ENCODE data around the gene UBR1.
"Not testable (repeated sequence)": the region's sequence is repeated elsewhere in the genome, so short reads cannot be mapped to it uniquely, and the experiment has no call there.

UBR1 gene

DNA sequence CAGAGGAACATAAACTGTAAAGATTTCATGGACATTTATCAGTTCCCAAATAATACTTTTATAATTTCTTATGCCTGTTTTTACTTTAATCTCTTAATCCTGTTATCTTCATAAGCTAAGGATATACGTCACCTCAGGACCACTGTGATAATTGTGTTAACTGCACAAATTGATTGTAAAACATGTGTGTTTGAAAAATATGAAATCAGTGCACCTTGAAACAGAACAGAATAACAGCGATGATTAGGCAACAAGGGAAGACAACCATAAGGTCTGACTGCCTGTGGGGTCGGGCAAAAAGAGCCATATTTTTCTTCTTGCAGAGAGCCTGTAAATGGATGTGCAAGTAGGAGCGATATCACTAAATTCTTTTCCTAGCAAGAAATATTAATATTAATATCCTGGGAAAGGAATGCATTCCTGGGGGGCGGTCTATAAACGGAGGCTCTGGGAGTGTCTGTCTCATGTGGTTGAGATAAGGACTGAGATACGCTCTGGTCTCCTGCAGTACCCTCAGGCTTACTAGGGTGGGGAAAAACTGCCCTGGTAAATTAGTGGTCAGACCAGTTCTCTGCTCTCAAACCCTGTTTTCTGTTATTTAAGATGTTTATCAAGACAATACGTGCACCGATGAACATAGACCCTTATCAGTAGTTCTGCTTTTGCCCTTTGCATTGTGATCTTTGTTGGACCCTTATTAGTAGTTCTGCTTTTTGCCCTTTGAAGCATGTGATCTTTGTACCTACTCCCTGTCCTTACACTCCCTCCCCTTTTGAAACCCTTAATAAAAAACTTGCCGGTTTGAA lies 22.5 kb upstream of the UBR1 start:
- H3K36me3 Mint-ChIP-seq (ENCODE audit: insufficient read depth); DNase-seq; H3K4me1 Mint-ChIP-seq (ENCODE audit: low read depth in 2 of 2): not testable (repeated sequence)

DNA sequence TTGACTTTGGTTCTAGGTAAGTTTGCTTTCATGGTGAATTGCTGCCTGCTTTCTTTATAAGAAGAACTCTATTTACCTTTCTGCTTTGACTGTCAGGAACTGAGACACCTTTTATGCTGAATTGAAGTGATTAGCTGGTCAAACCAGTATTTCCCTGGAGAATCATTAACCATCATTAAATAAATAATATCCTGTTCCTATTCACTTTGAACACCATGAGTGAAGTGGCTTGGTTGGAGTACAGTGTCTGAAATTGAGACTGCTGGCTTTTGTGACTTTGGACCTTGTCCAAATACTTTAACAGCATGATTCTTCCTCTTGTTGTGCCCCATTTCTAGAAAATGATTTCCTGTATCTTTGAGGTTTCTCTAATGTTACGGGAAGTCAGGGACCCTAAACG lies 21.9 kb upstream of the UBR1 start:
- ATAC-seq (replicated peaks) = no peak
- H3K27me3 Mint-ChIP-seq = peaks cover 5 to 15% of the 10 kb centered on the region in 2 donors
- no peak overlapping the region for H3K4me3 Mint-ChIP-seq
- H3K4me1 Mint-ChIP-seq (ENCODE audit: low read depth in 2 of 2) = peaks cover 7 to 8% of the 10 kb centered on the region in 2 donors
- peaks cover 9% of the 10 kb centered on the region for H3K36me3 Mint-ChIP-seq (ENCODE audit: insufficient read depth)
- H3K9me3 Mint-ChIP-seq = no peaks in the 10 kb centered on the region
- no peak overlapping the region for H3K27ac Mint-ChIP-seq
- DNase-seq = no peak

More for the DNA sequence above, 22.5 kb upstream of the UBR1 start:
- H3K27me3 Mint-ChIP-seq = peaks cover 5 to 15% of the 10 kb centered on the region in 2 donors
- not testable (repeated sequence) for H3K27ac Mint-ChIP-seq; H3K9me3 Mint-ChIP-seq; ATAC-seq (replicated peaks); H3K4me3 Mint-ChIP-seq

DNA sequence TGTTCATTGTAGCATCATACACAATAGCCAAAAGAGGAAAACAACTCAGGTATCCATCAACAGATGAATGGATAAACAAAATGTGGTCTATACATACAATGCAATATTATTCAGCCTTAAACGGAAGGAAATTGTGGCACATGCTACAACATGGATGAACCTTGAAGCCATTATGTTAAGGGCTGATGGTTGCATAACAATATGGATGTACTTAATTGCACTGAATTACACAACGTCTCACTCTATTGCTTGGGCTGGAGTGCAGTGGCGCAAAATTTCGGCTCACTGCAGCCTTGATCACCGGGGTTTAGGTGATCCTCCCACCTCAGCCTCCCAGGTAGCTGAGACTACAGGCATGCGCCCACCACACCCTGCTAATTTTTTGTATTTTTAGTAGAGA lies 20.5 kb upstream of the UBR1 start:
- Mint-ChIP-seq H3K9me3 (no peaks in the 10 kb centered on the region), H3K4me3 (no peak overlapping the region), H3K36me3 (ENCODE audit: insufficient read depth) (peaks cover 8% of the 10 kb centered on the region), H3K27ac (no peak overlapping the region), H3K4me1 (ENCODE audit: low read depth in 2 of 2) (peaks cover 10 to 11% of the 10 kb centered on the region in 2 donors), H3K27me3 (peaks cover 5 to 15% of the 10 kb centered on the region in 2 donors)
- DNase-seq (no peak), ATAC-seq (replicated peaks) (no peak)

DNA sequence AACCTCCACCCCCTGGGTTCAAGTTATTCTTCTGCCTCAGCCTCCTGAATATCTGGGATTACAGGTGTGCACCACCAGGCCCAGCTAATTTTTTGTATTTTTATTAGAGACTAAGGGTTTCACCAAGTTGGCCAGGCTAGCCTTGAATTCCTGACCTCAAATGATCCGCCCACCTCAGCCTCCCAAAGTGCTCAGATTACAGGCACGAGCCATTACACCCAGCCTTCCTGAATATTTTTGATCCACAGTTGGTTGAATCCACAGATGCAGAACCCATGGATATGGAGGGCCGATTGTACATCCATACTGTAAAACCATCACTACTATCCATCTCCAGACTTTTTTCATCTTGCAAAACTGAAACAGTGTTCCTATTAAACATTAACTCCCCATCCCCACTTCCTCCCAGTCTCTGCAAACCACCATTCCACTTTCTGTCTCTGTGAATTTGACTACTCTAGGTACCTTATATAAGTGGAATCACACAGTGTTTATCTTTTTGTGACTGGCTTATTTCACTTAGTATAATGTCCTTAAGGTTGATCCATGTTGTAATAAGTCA lies 19.3 kb upstream of the UBR1 start:
- Mint-ChIP-seq H3K27me3 (peaks cover 5 to 15% of the 10 kb centered on the region in 2 donors), H3K27ac (no peak overlapping the region), H3K36me3 (ENCODE audit: insufficient read depth) (peaks cover 6% of the 10 kb centered on the region), H3K4me3 (no peak overlapping the region), H3K4me1 (ENCODE audit: low read depth in 2 of 2) (peaks cover 10 to 11% of the 10 kb centered on the region in 2 donors), H3K9me3 (no peaks in the 10 kb centered on the region)
- DNase-seq = no peak
- no peak for ATAC-seq (replicated peaks)

DNA sequence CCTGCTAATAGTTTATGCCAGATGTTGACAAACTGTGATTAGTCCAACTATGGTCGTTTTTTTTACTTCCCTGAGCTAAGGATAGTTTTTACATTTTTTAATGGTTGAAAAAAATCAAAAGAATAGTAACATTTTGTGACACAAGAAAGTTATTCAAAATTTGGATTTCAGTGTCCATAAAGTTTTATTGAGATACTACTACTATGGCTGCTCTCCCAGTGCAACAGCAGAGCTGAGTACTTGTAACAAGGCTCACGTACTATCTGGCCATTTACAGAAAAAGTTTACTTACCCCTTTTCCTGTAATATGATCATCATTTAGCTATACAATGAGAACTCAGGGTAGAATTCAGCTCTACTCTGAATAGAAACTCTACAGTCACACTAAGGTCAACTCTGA lies 16.0 kb upstream of the UBR1 start:
- ATAC-seq (replicated peaks) (no peak), DNase-seq (no peak)
- Mint-ChIP-seq H3K27ac (no peak overlapping the region), H3K9me3 (no peaks in the 10 kb centered on the region), H3K27me3 (peaks cover 0 to 4% of the 10 kb centered on the region in 2 donors), H3K36me3 (ENCODE audit: insufficient read depth) (peaks cover 6% of the 10 kb centered on the region), H3K4me3 (peak overlapping the region; percentile 90 to 93), H3K4me1 (ENCODE audit: low read depth in 2 of 2) (peaks cover 10 to 11% of the 10 kb centered on the region in 2 donors)

DNA sequence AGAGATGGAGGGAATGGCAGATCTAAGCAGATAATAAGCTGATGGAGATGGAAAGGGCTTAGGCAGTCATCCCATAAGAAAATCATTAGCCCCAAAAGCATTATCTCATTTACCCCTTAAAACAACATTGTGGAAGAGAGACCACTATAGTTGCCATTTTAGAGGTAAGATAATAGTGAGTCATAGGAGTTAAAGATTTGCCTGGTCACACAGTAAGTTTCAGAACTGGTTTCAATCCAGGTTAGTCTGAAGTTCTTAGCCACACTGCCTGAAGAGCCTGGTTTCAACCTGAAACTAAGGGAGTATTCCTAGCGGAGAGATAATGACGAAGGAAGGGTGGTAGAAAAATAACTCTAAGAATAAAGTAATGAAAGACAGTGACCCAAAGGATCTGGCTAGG lies 13.0 kb upstream of the UBR1 start:
- H3K27me3 Mint-ChIP-seq = peaks cover 8 to 12% of the 10 kb centered on the region in 2 donors
- ATAC-seq (replicated peaks) = no peak
- H3K4me1 Mint-ChIP-seq (ENCODE audit: low read depth in 2 of 2) = peaks cover 10 to 11% of the 10 kb centered on the region in 2 donors
- no peak for DNase-seq
- no peak overlapping the region for H3K4me3 Mint-ChIP-seq
- H3K9me3 Mint-ChIP-seq = no peaks in the 10 kb centered on the region
- H3K36me3 Mint-ChIP-seq (ENCODE audit: insufficient read depth) = peaks cover 6% of the 10 kb centered on the region
- no peak overlapping the region for H3K27ac Mint-ChIP-seq

DNA sequence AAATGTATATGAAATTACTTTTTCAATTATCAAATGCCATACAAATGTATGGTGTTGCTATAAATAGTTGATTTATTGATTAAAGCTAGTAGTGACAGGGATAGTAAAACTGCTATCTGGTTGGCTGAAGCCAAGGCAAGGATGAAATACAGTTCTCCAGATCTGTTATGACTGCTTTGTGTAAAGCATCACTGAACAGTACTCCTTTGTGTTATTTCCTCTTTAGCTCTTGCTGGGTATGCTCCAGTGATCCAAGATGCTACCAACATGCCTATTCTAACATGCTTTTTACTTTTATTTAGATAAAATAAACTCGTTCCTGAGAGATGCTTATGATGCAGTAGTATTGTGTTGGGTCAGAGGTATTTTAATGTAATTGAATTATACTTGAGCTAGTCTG lies 12.4 kb upstream of the UBR1 start:
- no peak overlapping the region for H3K4me3 Mint-ChIP-seq
- ATAC-seq (replicated peaks) = no peak
- H3K9me3 Mint-ChIP-seq = no peaks in the 10 kb centered on the region
- peaks cover 5% of the 10 kb centered on the region for H3K36me3 Mint-ChIP-seq (ENCODE audit: insufficient read depth)
- no peak for DNase-seq
- no peak overlapping the region for H3K27ac Mint-ChIP-seq
- H3K4me1 Mint-ChIP-seq (ENCODE audit: low read depth in 2 of 2) = peaks cover 8 to 9% of the 10 kb centered on the region in 2 donors
- H3K27me3 Mint-ChIP-seq = peaks cover 8 to 12% of the 10 kb centered on the region in 2 donors

DNA sequence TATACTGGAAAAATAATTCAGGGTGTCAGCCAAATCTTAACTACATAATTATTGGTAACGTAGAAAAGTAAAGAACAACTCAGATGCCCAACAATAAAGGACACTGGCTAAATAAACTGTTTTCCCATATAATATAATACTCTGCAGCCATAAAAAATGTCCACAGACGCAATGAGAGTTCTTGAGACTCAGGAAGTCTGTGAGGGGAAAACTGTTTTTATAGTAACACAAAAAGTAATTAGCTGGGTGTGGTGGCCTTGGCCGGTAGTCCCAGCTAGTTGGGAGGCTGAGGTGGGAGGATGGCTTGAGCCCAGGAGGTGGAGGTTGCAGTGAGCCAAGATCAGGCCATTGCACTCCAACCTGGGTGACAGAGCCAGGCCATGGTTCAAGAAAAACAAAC lies 5.5 kb upstream of the UBR1 start:
- peaks cover 4% of the 10 kb centered on the region for H3K36me3 Mint-ChIP-seq (ENCODE audit: insufficient read depth)
- H3K27me3 Mint-ChIP-seq = peaks cover 6 to 8% of the 10 kb centered on the region in 2 donors
- H3K9me3 Mint-ChIP-seq = no peaks in the 10 kb centered on the region
- no peak overlapping the region for H3K27ac Mint-ChIP-seq
- ATAC-seq (replicated peaks) = no peak
- no peak for DNase-seq
- H3K4me1 Mint-ChIP-seq (ENCODE audit: low read depth in 2 of 2) = peaks cover 3% of the 10 kb centered on the region in 2 donors
- H3K4me3 Mint-ChIP-seq = no peak overlapping the region

DNA sequence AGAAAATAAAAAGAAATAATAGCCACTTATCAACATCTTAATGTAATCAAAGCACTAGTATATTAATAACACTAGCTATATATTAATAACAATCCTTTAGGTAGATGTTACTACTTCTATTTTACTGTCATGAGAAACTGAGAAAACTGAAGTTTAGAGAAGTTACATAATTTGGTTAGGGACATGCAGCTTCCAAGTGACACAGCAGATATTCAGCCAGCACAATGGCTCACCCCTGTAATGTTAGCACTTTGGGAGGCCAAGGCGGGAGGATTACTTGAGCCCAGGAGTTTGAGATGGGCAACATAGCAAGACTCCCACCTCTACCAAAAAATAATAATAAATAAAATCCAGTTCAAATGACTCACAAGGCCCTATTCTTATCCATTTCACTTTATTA lies 1.9 kb upstream of the UBR1 start:
- H3K4me1 Mint-ChIP-seq (ENCODE audit: low read depth in 2 of 2) = peaks cover 23 to 32% of the 10 kb centered on the region in 2 donors
- H3K27me3 Mint-ChIP-seq = peaks cover 0 to 6% of the 10 kb centered on the region in 2 donors
- H3K4me3 Mint-ChIP-seq = no peak overlapping the region
- no peak overlapping the region for H3K27ac Mint-ChIP-seq
- ATAC-seq (replicated peaks) = no peak
- no peaks in the 10 kb centered on the region for H3K9me3 Mint-ChIP-seq
- no peak for DNase-seq
- peaks cover 12% of the 10 kb centered on the region for H3K36me3 Mint-ChIP-seq (ENCODE audit: insufficient read depth)

DNA sequence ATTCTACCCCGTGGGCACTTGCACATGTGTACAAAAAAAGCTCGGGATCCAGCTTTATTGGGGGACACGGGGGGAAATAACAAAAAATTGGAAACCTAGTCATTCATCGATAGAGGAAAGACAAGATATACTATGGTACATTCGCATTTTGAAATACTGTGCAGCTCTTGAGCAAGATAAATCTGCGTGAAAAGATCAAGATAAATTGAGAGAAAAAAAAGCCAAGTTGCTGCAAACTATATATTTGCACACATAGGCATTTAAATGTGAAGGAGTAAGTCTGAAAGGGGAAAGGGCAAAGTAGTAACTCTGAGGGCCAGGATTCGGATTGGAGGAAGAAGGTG lies 620 bp upstream of the UBR1 start:
- Mint-ChIP-seq H3K36me3 (ENCODE audit: insufficient read depth) (peaks cover 14% of the 10 kb centered on the region), H3K27me3 (peaks cover 0 to 6% of the 10 kb centered on the region in 2 donors), H3K9me3 (no peaks in the 10 kb centered on the region), H3K4me3 (peak overlapping the region; percentile 93 to 95), H3K27ac (peak overlapping the region; percentile 99), H3K4me1 (ENCODE audit: low read depth in 2 of 2) (peaks cover 27 to 41% of the 10 kb centered on the region in 2 donors)
- DNase-seq (no peak), ATAC-seq (replicated peaks) (no peak)

DNA sequence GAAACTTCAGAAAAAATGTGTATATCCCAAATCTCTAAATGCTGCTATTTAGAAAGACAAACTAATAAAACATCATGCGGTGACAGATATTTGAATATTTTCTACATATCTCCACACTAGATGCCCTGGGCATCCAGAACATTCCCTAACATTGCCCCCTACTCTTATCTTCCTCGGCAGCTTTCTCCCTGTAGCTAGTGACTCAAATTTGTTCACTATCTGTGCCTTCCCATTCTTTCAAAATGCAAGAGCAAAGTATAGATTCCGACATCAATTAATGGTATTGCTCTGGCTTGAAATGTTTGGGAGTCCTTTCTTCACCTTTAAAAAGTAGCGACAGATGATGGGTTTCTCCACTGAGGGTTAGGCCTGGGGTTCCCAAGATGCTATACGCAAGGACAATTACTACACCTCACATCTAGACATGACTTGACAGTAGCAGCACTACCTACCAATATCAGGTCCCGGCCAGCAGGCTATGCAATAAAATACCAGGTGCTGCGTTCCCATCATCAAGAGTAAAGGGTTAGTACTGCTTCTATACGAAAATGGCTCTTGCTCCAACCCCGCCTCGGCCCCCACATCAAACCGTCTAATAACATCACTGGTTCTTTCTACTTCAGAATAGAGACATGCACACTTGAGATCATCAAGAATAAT lies 631 bp downstream of the UBR1 start:
- Mint-ChIP-seq H3K27ac (peak overlapping the region; percentile 99), H3K27me3 (peaks cover 0 to 6% of the 10 kb centered on the region in 2 donors), H3K36me3 (ENCODE audit: insufficient read depth) (peaks cover 23% of the 10 kb centered on the region), H3K4me3 (peak overlapping the region; percentile 93 to 95), H3K9me3 (no peaks in the 10 kb centered on the region), H3K4me1 (ENCODE audit: low read depth in 2 of 2) (peaks cover 37 to 51% of the 10 kb centered on the region in 2 donors)
- peak in 2 of 3 experiments; percentile 12 to 14 for DNase-seq
- peak; percentile 42 for ATAC-seq (replicated peaks)

DNA sequence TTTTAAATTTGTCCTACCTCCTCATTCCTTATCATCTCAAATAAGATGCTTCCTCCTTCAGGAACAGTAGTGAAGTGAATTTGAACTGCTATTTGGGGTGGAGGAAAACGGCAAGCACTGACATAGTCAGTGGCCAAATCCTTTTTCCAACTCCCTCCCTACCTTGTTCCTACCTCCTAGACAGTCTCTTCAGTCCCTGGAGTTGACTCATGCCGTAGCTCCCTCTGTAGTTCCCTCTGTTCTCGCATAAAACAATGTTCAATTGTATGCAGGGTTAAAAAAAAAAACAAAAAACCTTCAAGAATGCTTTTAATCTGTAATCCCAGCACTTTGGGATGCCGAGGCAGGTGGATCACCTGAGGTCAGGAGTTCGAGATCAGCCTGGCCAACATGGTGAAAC lies 1.4 kb downstream of the UBR1 start:
- no peaks in the 10 kb centered on the region for H3K9me3 Mint-ChIP-seq
- DNase-seq = no peak
- peak overlapping the region; percentile 44 for H3K4me3 Mint-ChIP-seq
- H3K4me1 Mint-ChIP-seq (ENCODE audit: low read depth in 2 of 2) = peaks cover 39 to 55% of the 10 kb centered on the region in 2 donors
- peaks cover 0 to 6% of the 10 kb centered on the region in 2 donors for H3K27me3 Mint-ChIP-seq
- peak overlapping the region in 1 of 2 donors; percentile 99 for H3K27ac Mint-ChIP-seq
- ATAC-seq (replicated peaks) = no peak
- H3K36me3 Mint-ChIP-seq (ENCODE audit: insufficient read depth) = peaks cover 29% of the 10 kb centered on the region

DNA sequence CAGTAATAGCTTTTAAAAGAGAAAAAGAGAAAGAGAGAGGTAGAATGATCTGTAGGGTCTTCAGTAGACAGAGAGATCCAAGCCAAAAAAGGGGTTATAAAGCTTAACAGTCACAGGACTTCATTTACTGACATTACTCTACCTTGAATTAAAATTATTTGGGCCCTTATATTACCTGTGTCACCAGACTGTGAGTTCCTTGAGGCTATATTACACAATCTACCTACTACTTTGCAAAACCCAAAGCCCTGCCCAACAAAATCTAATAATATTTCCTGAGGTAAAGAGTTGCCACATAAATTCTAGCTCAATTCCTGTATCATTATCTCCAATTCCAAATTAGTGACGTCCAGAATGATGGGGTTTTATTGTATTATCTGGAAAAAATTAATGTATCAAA lies 1.9 kb downstream of the UBR1 start:
- H3K27me3 Mint-ChIP-seq = peaks cover 0 to 5% of the 10 kb centered on the region in 2 donors
- H3K9me3 Mint-ChIP-seq = no peaks in the 10 kb centered on the region
- ATAC-seq (replicated peaks) (no peak), DNase-seq (no peak)
- H3K4me1 Mint-ChIP-seq (ENCODE audit: low read depth in 2 of 2) = peaks cover 41 to 55% of the 10 kb centered on the region in 2 donors
- H3K36me3 Mint-ChIP-seq (ENCODE audit: insufficient read depth) = peaks cover 33% of the 10 kb centered on the region
- peak overlapping the region in 1 of 2 donors; percentile 99 for H3K27ac Mint-ChIP-seq
- peak overlapping the region in 1 of 2 donors; percentile 44 for H3K4me3 Mint-ChIP-seq
